K562 (cell line): Measurements from ENCODE around the gene MBD2. TPM values are rescaled to one million over a fixed set of nuclear protein-coding genes. Genes with fewer than 3 reads are reported as not detected.

Source experiments
- ATAC-seq: fragments of 200-7000 bp; cut with Tn5 transposase; 3 replicates; pipeline ENCODE4 v1.9.1; 2020; ENCODE audit warnings: moderate library complexity
- BruUV-seq: library from RNA; stranded (reverse); fragments of 400-500 nt; replicated peaks from 2 replicates; lab custom pipeline; 2021; lab: Mats Ljungman, UMichigan
- CTCF ChIA-PET: fragments of 300-600 bp; formaldehyde crosslinking; extraction: SDS; loops from one replicate; lab custom pipeline; 2021; ENCODE audit warnings: low intra/inter-chr PET ratio; lab: Yijun Ruan, JAX
- POLR2A ChIA-PET: fragments of 300-600, 350-650 bp; sonication (Branson Sonifier 250); formaldehyde crosslinking; extraction: SDS; loops from one replicate; lab custom pipeline; 2021; ENCODE audit warnings: antibody characterized with exemption, inconsistent platforms; lab: Yijun Ruan, JAX
- DNase-seq, 4 experiments: peaks; one replicate each; pipeline versions ENCODE4 v3.0.0 to v3.0.0-alpha.2; 2011 to 2018; ENCODE audit warnings: low spot score in 3 of 4, mixed read lengths in 3 of 4; ENCODE audit errors: extremely low read depth in 1 of 4
- FAIRE-seq: peaks from 2 replicates; lab custom pipeline; 2011; peaks lifted over from hg19 to GRCh38; lab: Jason Lieb, UNC
- H2AFZ ChIP-seq: 2 replicates; pipeline ENCODE4 v1.6.0; 2011; ENCODE audit warnings: low read depth, low read length, control low read depth, inconsistent platforms
- H3K27ac ChIP-seq: fragments of 200-600 bp; 3 replicates; pipeline ENCODE4 v1.8.0; 2011; ENCODE audit warnings: low read depth, mild to moderate bottlenecking, control low read depth, inconsistent platforms, low read length, moderate library complexity, mixed read lengths; ENCODE audit errors: extremely low read depth
- H3K27me3 ChIP-seq, 2 experiments: fragments of 300-600 bp in 1 of 2; 2 replicates in 1 of 2; 3 replicates in 1 of 2; pipeline versions ENCODE4 v1.6.0 to v1.8.0; 2011; ENCODE audit warnings: inconsistent platforms in 2 of 2, low read length in 2 of 2, mild to moderate bottlenecking in 1 of 2, mixed read lengths in 1 of 2, moderate library complexity in 1 of 2; ENCODE audit not compliant: control insufficient read depth in 2 of 2, insufficient read depth in 2 of 2
- H3K36me3 ChIP-seq: fragments of 300-600 bp; 3 replicates; pipeline ENCODE4 v1.8.0; 2011; ENCODE audit warnings: mild to moderate bottlenecking, low read length, inconsistent platforms; ENCODE audit not compliant: control insufficient read depth, insufficient read depth
- H3K4me1 ChIP-seq, 2 experiments: fragments of 200-600 bp in 1 of 2; replicated peaks in 1 of 2; 2 replicates in 1 of 2; 3 replicates in 1 of 2; pipeline versions ENCODE4 v1.5.1 to v1.8.0; 2011; ENCODE audit warnings: inconsistent platforms in 2 of 2, low read length in 2 of 2, mild to moderate bottlenecking in 1 of 2, mixed read lengths in 1 of 2, moderate library complexity in 1 of 2; ENCODE audit not compliant: control insufficient read depth in 2 of 2, insufficient read depth in 2 of 2
- H3K4me2 ChIP-seq: 2 replicates; pipeline ENCODE4 v1.6.1; 2011; ENCODE audit warnings: low read length, control low read depth, inconsistent platforms, mixed read lengths; ENCODE audit not compliant: insufficient read depth
- H3K4me3 ChIP-seq: fragments of 200-600 bp; sonication (generic), shearing (Covaris generic); 2 replicates; pipeline ENCODE4 v1.5.1; 2016; ENCODE audit warnings: control low read depth, inconsistent platforms
- H3K79me2 ChIP-seq: fragments of 200-600 bp; 3 replicates; pipeline ENCODE4 v1.8.0; 2011; ENCODE audit warnings: low read length, inconsistent platforms; ENCODE audit not compliant: control insufficient read depth, insufficient read depth
- H3K9ac ChIP-seq, 2 experiments: 2 replicates each; pipeline versions ENCODE4 v1.6.0 to v1.6.1; 2011; ENCODE audit warnings: low read depth in 2 of 2, low read length in 2 of 2, control low read depth in 1 of 2, inconsistent platforms in 1 of 2, mild to moderate bottlenecking in 1 of 2, mixed read lengths in 1 of 2; ENCODE audit not compliant: insufficient read depth in 1 of 2
- H3K9me1 ChIP-seq: one replicate; pipeline ENCODE4 v1.6.0; 2011; ENCODE audit warnings: inconsistent platforms, mild to moderate bottlenecking, low read length, moderate library complexity; ENCODE audit not compliant: control insufficient read depth, insufficient read depth
- H3K9me3 ChIP-seq: replicated peaks from 2 replicates; pipeline ENCODE4 v1.5.1; 2011; ENCODE audit warnings: low read depth, low read length, inconsistent platforms; ENCODE audit not compliant: control insufficient read depth, insufficient read depth
- H4K20me1 ChIP-seq: replicated peaks from 2 replicates; pipeline ENCODE4 v1.6.1; 2011; ENCODE audit warnings: low read length, inconsistent platforms, mixed read lengths; ENCODE audit not compliant: control insufficient read depth, insufficient read depth
- CCNT2 ChIP-seq: IDR thresholded peaks from 2 replicates; pipeline ENCODE4 v1.6.1; 2011; ENCODE audit warnings: borderline replicate concordance, low read depth, mild to moderate bottlenecking, moderate library complexity, mixed read lengths, low read length; ENCODE audit not compliant: insufficient read length; ENCODE audit errors: extremely low read depth
- HNRNPLL ChIP-seq: fragments of 200-400 bp; formaldehyde crosslinking; IDR thresholded peaks from 2 replicates; pipeline ENCODE4 v1.6.1; 2017; ENCODE audit warnings: low read length, low read depth, mild to moderate bottlenecking; ENCODE audit not compliant: poor library complexity, severe bottlenecking
- MAZ ChIP-seq, 2 experiments: fragments of 450-650 bp in 1 of 2; sonication (generic) in 1 of 2; formaldehyde crosslinking; IDR thresholded peaks in 1 of 2; conservative IDR thresholded peaks in 1 of 2; 2 replicates each; pipeline versions ENCODE4 v1.4.0 to v1.5.0; 2020; ENCODE audit warnings: mild to moderate bottlenecking in 1 of 2, missing genetic modification reagents in 1 of 2
- MYNN ChIP-seq, 2 experiments: sonication (generic); formaldehyde crosslinking in 1 of 2; IDR thresholded peaks; 2 replicates each; pipeline versions ENCODE4 v1.5.0 to v1.6.1; 2016 to 2020; ENCODE audit warnings: antibody characterized with exemption in 1 of 2, missing genetic modification reagents in 1 of 2
- POLR2AphosphoS5 ChIP-seq: IDR thresholded peaks from 2 replicates; pipeline ENCODE4 v1.6.1; 2011; ENCODE audit warnings: mild to moderate bottlenecking, low read depth, low read length, moderate library complexity; ENCODE audit not compliant: control insufficient read depth, insufficient read depth
- SAFB ChIP-seq: fragments of 200-400 bp; formaldehyde crosslinking; IDR thresholded peaks from 2 replicates; pipeline ENCODE4 v1.6.1; 2017; ENCODE audit warnings: low read depth, low read length, borderline replicate concordance
- SMAD4 ChIP-seq: fragments of 250-450 bp; sonication (Bioruptor Pico); conservative IDR thresholded peaks from 2 replicates; pipeline ENCODE4 v1.8.0; 2021; ENCODE audit warnings: inconsistent platforms, mild to moderate bottlenecking, moderate library complexity
- TEAD4 ChIP-seq, 2 experiments: sonication (generic) in 1 of 2; formaldehyde crosslinking in 1 of 2; IDR thresholded peaks; 2 replicates each; pipeline versions ENCODE4 v1.6.1 to v1.8.0; 2012 to 2022; ENCODE audit warnings: borderline replicate concordance in 1 of 2, inconsistent platforms in 1 of 2, low read length in 1 of 2, mild to moderate bottlenecking in 1 of 2, missing genetic modification reagents in 1 of 2
- TOE1 ChIP-seq, 2 experiments: fragments of 450-650 bp in 1 of 2; sonication (generic) in 1 of 2; formaldehyde crosslinking in 1 of 2; IDR thresholded peaks; 2 replicates each; pipeline versions ENCODE4 v1.7.1 to v1.8.0; 2016 to 2022; ENCODE audit warnings: borderline replicate concordance in 2 of 2, mild to moderate bottlenecking in 2 of 2, antibody characterized with exemption in 1 of 2, inconsistent platforms in 1 of 2, low read depth in 1 of 2, missing genetic modification reagents in 1 of 2, moderate library complexity in 1 of 2
- ZBED1 ChIP-seq: IDR thresholded peaks from 2 replicates; pipeline ENCODE4 v1.6.1; 2014
- ZNF274 ChIP-seq: IDR thresholded peaks from 2 replicates; pipeline ENCODE4 v1.6.1; 2011; ENCODE audit warnings: low read depth, mild to moderate bottlenecking, low read length, moderate library complexity, borderline replicate concordance
- ZNF445 ChIP-seq: fragments of 250-450 bp; sonication (Bioruptor Pico); IDR thresholded peaks from 2 replicates; pipeline ENCODE4 v1.4.0; 2020; ENCODE audit warnings: low read depth, mild to moderate bottlenecking, moderate library complexity
- ZNF644 ChIP-seq: fragments of 200-800 bp; sonication (Bioruptor generic); IDR thresholded peaks from 2 replicates; pipeline ENCODE4 v1.6.1; 2016; ENCODE audit warnings: low read depth, missing genetic modification characterization, missing compliant biosample characterization
- ZSCAN32 ChIP-seq: fragments of 450-650 bp; formaldehyde crosslinking; IDR thresholded peaks from 2 replicates; pipeline ENCODE4 v1.4.0; 2020; ENCODE audit warnings: mild to moderate bottlenecking, moderate library complexity
- WGBS: fragments of 100-300 bp; shearing (Covaris generic); methylation state at CpG from one replicate; pipeline ENCODE4 v1.1.6; 2016; ENCODE audit warnings: low coverage, mixed read lengths; ENCODE audit not compliant: insufficient coverage; ENCODE audit errors: missing lambda C conversion rate; 5-methylcytosine and 5-hydroxymethylcytosine counted together
- in situ Hi-C: fragments of 300-500 bp; cut with MboI; formaldehyde crosslinking; loops from 4 replicates; pipeline ENCODE4 v1.15.0; 2018; ENCODE audit warnings: inconsistent platforms, mixed read lengths
- intact Hi-C: fragments of 100-400 bp; cut with micrococcal nuclease; formaldehyde crosslinking; loops from 2 replicates; pipeline ENCODE4 v1.14.2; 2022
- polyA plus RNA-seq, 8 experiments: library from polyadenylated mRNA; depleted of rRNA in 4 of 8; stranded (reverse) in 5 of 8; unstranded in 3 of 8; fragments of >200 nt; fragmentation: Nextera tagmentation in 2 of 8; fragmentation: Illumina TruSeq in 1 of 8; extraction: Ambion mirVana in 2 of 8; extraction: Trizol in 1 of 8; gene quantifications; 2 replicates each; pipeline versions ENCODE4 v1.2.1 to v1.2.3, GENCODE V29; 2011 to 2014; ENCODE audit warnings: inconsistent platforms in 1 of 8, missing spikeins in 1 of 8
- total RNA-seq, 7 experiments: library from RNA; depleted of rRNA in 6 of 7; stranded (reverse); fragments of >200 nt in 6 of 7; fragmentation: Illumina TruSeq in 2 of 7; extraction: Trizol in 2 of 7; gene quantifications; 2 replicates each; pipeline versions ENCODE4 v1.2.1 to v1.2.3, GENCODE V29; 2011 to 2021; ENCODE audit warnings: low replicate concordance in 1 of 7
- TF ChIP-seq, protein P1 (sequence below): IDR thresholded peaks from 2 replicates; pipeline ENCODE4 v1.6.1; 2011; ENCODE audit not compliant: insufficient read length; ENCODE audit errors: extremely low read depth
- TF ChIP-seq, protein P2 (sequence below), 2 experiments: fragments of 450-650 bp; conservative IDR thresholded peaks; 2 replicates each; pipeline ENCODE4 v1.6.1; 2017; ENCODE audit warnings: mild to moderate bottlenecking in 2 of 2, moderate library complexity in 2 of 2
- TF ChIP-seq, protein P3 (sequence below): IDR thresholded peaks from 2 replicates; pipeline ENCODE4 v1.6.1; 2011; ENCODE audit warnings: borderline replicate concordance, low read depth, mild to moderate bottlenecking, moderate library complexity, low read length; ENCODE audit not compliant: insufficient read depth, poor library complexity, severe bottlenecking

MBD2 gene
- total and polyA plus RNA-seq, 9 of the 15 experiments (the other 6 are each of a cell fraction or from before 2014, with no cell fraction given) = 4.4 to 40.2 (median 13.9) TPM

DNA sequence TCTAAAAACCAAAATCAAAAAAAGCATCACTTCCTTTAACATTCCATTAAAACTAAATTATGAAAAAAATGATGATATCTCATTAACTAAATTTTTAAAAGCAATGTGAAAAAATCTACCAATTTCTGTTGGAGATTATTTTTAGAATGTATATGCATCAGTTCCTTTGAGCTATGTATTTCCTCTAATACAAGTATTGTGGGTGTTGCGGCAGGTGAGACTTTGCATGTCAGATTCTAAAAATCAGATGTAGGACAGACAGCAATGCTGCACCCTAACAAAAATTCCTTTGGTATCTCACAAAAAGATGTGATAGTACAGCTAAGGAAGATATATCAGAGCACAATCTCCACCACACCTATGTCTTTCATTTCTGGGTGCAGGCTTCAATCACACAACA, 6.8 kb downstream of the MBD2 start:
- ChIA-PET CTCF (no interaction called here), POLR2A (interaction anchor here (0.6 to 1.2 kb wide), 2 partner anchors 9 to 123 kb away, joined by 3 read pairs; no protein-coding TSS in a partner anchor)
- H3K4me1 ChIP-seq = no peaks in the 10 kb centered on the region; a peak in 2 of 5 replicates
- no peak for FAIRE-seq
- in situ Hi-C loops (no loop called here), intact Hi-C loops (no loop called here)
- no TSS peak for BruUV-seq
- no peak overlapping the region for H3K4me2 ChIP-seq
- no peak overlapping the region for H3K27ac ChIP-seq
- no peak overlapping the region for H3K4me3 ChIP-seq
- H3K36me3 ChIP-seq = no peaks in the 10 kb centered on the region
- no peak for ATAC-seq
- peaks cover 80% of the 10 kb centered on the region for H3K79me2 ChIP-seq
- H3K9ac ChIP-seq = no peak overlapping the region
- no peak overlapping the region for H2AFZ ChIP-seq
- no peaks in the 10 kb centered on the region for H3K27me3 ChIP-seq
- DNase-seq = no peak
- H3K9me3 ChIP-seq = no peaks in the 10 kb centered on the region
- WGBS = 100% methylated on average over 1 of the region's 1 CpG
- no peaks in the 10 kb centered on the region for H4K20me1 ChIP-seq
- H3K9me1 ChIP-seq = no peaks in the 10 kb centered on the region
- TF ChIP-seq ZNF445 (CRISPR knock-in tag) = no peak
- no peak for TF ChIP-seq TEAD4 (IDR thresholded peaks at IDR 0.05; ENCODE audit: low read length)
- no peak for TF ChIP-seq TEAD4 (CRISPR knock-in tag; IDR thresholded peaks at IDR 0.05; ENCODE audit: borderline replicate concordance)
- no peak for TF ChIP-seq POLR2AphosphoS5
- no peak for TF ChIP-seq SAFB
- no peak for TF ChIP-seq ZSCAN32 (CRISPR knock-in tag)
- no peak for TF ChIP-seq TOE1 (IDR thresholded peaks at IDR 0.05; ENCODE audit: borderline replicate concordance)
- TF ChIP-seq TOE1 (CRISPR knock-in tag; IDR thresholded peaks at IDR 0.05; ENCODE audit: borderline replicate concordance, low read depth) = no peak
- no peak for TF ChIP-seq ZNF274
- TF ChIP-seq HNRNPLL = no peak
- no peak for TF ChIP-seq CCNT2
- no peak for TF ChIP-seq SMAD4 (CRISPR knock-in tag)
- TF ChIP-seq MAZ (CRISPR knock-in tag; conservative IDR thresholded peaks at IDR 0.05 in 1 of 2, IDR thresholded peaks at IDR 0.05 in 1 of 2) = no peak
- TF ChIP-seq, protein P1, sequence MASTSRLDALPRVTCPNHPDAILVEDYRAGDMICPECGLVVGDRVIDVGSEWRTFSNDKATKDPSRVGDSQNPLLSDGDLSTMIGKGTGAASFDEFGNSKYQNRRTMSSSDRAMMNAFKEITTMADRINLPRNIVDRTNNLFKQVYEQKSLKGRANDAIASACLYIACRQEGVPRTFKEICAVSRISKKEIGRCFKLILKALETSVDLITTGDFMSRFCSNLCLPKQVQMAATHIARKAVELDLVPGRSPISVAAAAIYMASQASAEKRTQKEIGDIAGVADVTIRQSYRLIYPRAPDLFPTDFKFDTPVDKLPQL = no peak
- TF ChIP-seq, protein P2, sequence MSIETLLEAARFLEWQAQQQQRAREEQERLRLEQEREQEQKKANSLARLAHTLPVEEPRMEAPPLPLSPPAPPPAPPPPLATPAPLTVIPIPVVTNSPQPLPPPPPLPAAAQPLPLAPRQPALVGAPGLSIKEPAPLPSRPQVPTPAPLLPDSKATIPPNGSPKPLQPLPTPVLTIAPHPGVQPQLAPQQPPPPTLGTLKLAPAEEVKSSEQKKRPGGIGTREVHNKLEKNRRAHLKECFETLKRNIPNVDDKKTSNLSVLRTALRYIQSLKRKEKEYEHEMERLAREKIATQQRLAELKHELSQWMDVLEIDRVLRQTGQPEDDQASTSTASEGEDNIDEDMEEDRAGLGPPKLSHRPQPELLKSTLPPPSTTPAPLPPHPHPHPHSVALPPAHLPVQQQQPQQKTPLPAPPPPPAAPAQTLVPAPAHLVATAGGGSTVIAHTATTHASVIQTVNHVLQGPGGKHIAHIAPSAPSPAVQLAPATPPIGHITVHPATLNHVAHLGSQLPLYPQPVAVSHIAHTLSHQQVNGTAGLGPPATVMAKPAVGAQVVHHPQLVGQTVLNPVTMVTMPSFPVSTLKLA (conservative IDR thresholded peaks at IDR 0.05) = no peak
- TF ChIP-seq MYNN (IDR thresholded peaks at IDR 0.05) = no peak
- TF ChIP-seq MYNN (CRISPR knock-in tag; IDR thresholded peaks at IDR 0.05) = no peak
- TF ChIP-seq, protein P3, sequence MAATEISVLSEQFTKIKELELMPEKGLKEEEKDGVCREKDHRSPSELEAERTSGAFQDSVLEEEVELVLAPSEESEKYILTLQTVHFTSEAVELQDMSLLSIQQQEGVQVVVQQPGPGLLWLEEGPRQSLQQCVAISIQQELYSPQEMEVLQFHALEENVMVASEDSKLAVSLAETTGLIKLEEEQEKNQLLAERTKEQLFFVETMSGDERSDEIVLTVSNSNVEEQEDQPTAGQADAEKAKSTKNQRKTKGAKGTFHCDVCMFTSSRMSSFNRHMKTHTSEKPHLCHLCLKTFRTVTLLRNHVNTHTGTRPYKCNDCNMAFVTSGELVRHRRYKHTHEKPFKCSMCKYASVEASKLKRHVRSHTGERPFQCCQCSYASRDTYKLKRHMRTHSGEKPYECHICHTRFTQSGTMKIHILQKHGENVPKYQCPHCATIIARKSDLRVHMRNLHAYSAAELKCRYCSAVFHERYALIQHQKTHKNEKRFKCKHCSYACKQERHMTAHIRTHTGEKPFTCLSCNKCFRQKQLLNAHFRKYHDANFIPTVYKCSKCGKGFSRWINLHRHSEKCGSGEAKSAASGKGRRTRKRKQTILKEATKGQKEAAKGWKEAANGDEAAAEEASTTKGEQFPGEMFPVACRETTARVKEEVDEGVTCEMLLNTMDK = no peak
- no peak for TF ChIP-seq ZBED1
- TF ChIP-seq ZNF644 (tag) = no peak
